ENCODE measurements around the gene HEATR5A. TPM values are rescaled to one million over a fixed set of nuclear protein-coding genes. Genes with fewer than 3 reads are reported as not detected.

The HEATR5A gene
- 10 to 100 TPM; 68.1 to 68.9 TPM for total RNA-seq

GRCh38 chr14:31420319-31421111 is at the start of gene HEATR5A:
HEATR5A (minus strand) TSS chr14:31420550; CDS start chr14:31402975, 17,575 bp downstream.

DNA sequence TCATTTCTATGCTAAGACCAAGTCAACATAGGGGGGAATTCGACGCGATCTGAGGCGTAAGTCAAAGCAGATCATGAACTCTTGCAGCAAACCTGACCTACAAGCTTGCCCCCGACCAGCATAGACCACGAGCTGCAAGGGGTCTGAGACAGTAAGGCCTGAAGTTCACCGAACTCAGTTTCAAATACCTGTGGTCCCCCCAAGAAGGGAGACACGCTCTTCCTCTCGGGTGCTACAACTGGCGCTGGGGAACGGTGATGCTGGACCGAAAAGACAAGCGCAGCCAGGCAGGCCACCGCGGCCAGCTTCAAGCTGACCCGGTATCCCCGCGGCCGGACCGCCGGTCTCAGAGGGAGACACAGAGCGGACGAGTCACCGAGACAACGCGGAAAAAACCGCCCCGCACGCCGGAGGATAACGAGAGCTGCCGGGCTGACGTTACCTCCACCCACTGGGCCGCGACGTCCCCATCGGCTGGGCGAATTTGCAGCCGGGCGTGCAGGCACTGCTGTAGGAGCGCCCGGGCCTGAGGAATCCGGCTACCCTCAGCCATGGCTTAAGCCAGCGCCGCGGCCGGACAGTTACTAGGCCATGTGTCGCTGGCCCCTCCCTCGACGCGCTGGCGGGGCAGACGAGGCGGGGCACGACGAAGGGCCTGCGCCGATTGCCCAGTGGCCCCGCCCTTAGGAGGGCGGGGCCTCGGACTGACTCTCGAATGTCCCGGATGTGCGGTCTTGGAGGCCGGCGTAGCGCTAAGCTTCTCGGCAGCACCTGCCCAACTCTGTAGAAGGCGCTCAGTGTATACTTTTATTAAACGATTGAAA is 36.7 kb upstream of the HEATR5A start, which contains the start of gene DTD2:
Gene DTD2, minus strand, starts transcription at position 666 of the 824 bp plus-strand sequence. Its CDS starts 113 bp downstream, at position 553.

Small RNA genes lying within 50 kb of the gene (small RNA-seq; reads per million reads assigned to genes)
- 0 reads per million in 2 donors for gene RF00019

Other genes with a start within 250 kb of the HEATR5A start
- gene HECTD1, start 212.8 kb downstream of the HEATR5A start, total RNA-seq: 100 to 1,000 TPM; 108 to 128 TPM
- 10 to 100 TPM; 42.3 to 44.3 TPM for gene DTD2, start 37.0 kb upstream of the HEATR5A start, total RNA-seq
- not detected for gene GPR33, start 67.5 kb upstream of the HEATR5A start, total RNA-seq
- 10 to 100 TPM; 10.3 to 13.4 TPM for gene NUBPL, start 140.9 kb upstream of the HEATR5A start, total RNA-seq